Measurements from ENCODE around the gene HMG20A. TPM values are rescaled to one million over a fixed set of nuclear protein-coding genes. Genes with fewer than 3 reads are reported as not detected.

The HMG20A gene
- total RNA-seq, 1 experiment from 2014 or later, result 61.7 TPM

- no peak overlapping the region for H3K27ac Mint-ChIP-seq (ENCODE audit: unreplicated experiment)
- DNase-seq, result no peak
- no peaks in the 10 kb centered on the region for H3K4me1 Mint-ChIP-seq (ENCODE audit: low read depth, unreplicated experiment)
- intact Hi-C loops (cut with micrococcal nuclease; ENCODE audit: unreplicated experiment), result no loop called here
- no TSS peak for BruUV-seq (replicated peaks)
- H3K9me3 Mint-ChIP-seq (ENCODE audit: low read depth, unreplicated experiment), result no peaks in the 10 kb centered on the region
- peaks cover 10% of the 10 kb centered on the region for H3K27me3 Mint-ChIP-seq (ENCODE audit: unreplicated experiment)
- H3K4me3 Mint-ChIP-seq (ENCODE audit: low read depth, unreplicated experiment), result no peak overlapping the region
- no peaks in the 10 kb centered on the region for H3K36me3 Mint-ChIP-seq (ENCODE audit: insufficient read depth, unreplicated experiment)
- CTCF ChIA-PET, result interaction anchor here (1.8 kb wide), 1 partner anchor 17 kb away, joined by 6 read pairs; no protein-coding TSS in a partner anchor
- TF ChIP-seq, protein P1, sequence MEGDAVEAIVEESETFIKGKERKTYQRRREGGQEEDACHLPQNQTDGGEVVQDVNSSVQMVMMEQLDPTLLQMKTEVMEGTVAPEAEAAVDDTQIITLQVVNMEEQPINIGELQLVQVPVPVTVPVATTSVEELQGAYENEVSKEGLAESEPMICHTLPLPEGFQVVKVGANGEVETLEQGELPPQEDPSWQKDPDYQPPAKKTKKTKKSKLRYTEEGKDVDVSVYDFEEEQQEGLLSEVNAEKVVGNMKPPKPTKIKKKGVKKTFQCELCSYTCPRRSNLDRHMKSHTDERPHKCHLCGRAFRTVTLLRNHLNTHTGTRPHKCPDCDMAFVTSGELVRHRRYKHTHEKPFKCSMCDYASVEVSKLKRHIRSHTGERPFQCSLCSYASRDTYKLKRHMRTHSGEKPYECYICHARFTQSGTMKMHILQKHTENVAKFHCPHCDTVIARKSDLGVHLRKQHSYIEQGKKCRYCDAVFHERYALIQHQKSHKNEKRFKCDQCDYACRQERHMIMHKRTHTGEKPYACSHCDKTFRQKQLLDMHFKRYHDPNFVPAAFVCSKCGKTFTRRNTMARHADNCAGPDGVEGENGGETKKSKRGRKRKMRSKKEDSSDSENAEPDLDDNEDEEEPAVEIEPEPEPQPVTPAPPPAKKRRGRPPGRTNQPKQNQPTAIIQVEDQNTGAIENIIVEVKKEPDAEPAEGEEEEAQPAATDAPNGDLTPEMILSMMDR (IDR thresholded peaks at IDR 0.05; ENCODE audit: unreplicated experiment), result no peak
These were observed 105.4 kb downstream of the HMG20A start for GRCh38 chr15:77525907-77526594.

GRCh38 chr15:77526595-77527163 lies 106.0 kb downstream of the HMG20A start:
- Mint-ChIP-seq H3K27me3 (ENCODE audit: unreplicated experiment) (peaks cover 16% of the 10 kb centered on the region), H3K27ac (ENCODE audit: unreplicated experiment) (no peak overlapping the region), H3K4me3 (ENCODE audit: low read depth, unreplicated experiment) (no peak overlapping the region), H3K4me1 (ENCODE audit: low read depth, unreplicated experiment) (no peaks in the 10 kb centered on the region), H3K36me3 (ENCODE audit: insufficient read depth, unreplicated experiment) (no peaks in the 10 kb centered on the region), H3K9me3 (ENCODE audit: low read depth, unreplicated experiment) (no peaks in the 10 kb centered on the region)
- intact Hi-C loops (cut with micrococcal nuclease; ENCODE audit: unreplicated experiment), result no loop called here
- DNase-seq, result no peak
- TF ChIP-seq, protein P1 (IDR thresholded peaks at IDR 0.05; ENCODE audit: unreplicated experiment), result no peak
- CTCF ChIA-PET, result interaction anchor here (1.8 kb wide), 1 partner anchor 17 kb away, joined by 6 read pairs; no protein-coding TSS in a partner anchor
- BruUV-seq (replicated peaks), result no TSS peak

DNA sequence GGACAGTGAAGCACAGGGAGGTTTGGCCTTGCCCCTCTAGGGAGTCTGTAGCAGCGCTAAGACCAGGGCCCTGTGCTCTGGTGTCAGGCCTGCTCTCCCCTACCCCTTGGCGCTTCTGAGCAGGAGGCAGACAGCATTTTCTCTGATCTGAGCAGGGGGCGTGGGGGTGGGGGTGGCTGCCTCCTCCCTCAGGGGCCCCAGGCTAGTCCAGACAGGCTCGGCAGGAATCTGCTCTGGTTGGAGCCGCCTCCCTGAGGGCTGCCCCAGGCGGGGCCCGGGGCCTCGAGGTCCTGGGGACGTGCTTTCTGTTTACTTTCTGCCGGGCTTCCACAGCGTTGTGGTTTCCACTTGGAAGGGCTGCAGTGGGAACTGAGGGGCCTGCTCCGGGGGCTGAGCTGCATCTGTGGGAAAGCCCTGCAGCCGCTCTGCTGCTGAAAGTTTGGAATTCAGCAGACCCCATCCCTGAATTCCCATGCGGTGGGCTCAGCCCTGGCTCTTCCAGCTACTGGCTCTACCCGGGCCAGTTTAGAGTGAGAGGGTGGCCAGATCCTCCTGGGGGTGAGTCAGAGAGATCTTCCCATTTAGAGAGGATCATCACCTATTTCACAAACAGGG lies 106.6 kb downstream of the HMG20A start:
- no peak overlapping the region for H3K4me3 Mint-ChIP-seq (ENCODE audit: low read depth, unreplicated experiment)
- CTCF ChIA-PET, result interaction anchor here (1.8 kb wide), 1 partner anchor 16 kb away, joined by 6 read pairs; no protein-coding TSS in a partner anchor
- intact Hi-C loops (cut with micrococcal nuclease; ENCODE audit: unreplicated experiment), result no loop called here

DNA sequence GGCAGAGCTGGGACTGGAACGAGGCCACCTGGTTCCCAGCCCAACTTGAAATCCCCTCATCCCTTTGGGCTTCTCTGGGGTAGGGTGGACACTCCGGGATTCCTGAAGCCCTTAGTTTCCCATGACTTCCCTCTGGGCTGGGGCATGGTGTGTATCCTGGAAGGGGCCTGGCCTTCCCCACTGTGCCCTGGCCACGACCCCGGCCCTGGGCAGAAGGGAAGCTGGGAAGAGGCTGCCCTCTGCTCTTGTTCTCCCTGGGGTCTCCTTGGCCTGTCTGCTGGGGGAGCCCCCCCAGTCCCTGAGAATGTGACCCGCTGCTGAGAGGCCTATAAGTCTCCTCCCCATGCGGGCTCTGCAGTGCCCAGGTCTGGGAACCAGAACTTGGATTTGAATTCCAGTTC lies 107.1 kb downstream of the HMG20A start:
- CTCF ChIA-PET, result interaction anchor here (0.8 kb wide), 1 partner anchor 294 kb away, joined by 4 read pairs; no protein-coding TSS in a partner anchor
- Mint-ChIP-seq H3K27ac (ENCODE audit: unreplicated experiment) (no peak overlapping the region), H3K27me3 (ENCODE audit: unreplicated experiment) (peaks cover 28% of the 10 kb centered on the region), H3K9me3 (ENCODE audit: low read depth, unreplicated experiment) (no peaks in the 10 kb centered on the region), H3K4me3 (ENCODE audit: low read depth, unreplicated experiment) (no peak overlapping the region), H3K36me3 (ENCODE audit: insufficient read depth, unreplicated experiment) (no peaks in the 10 kb centered on the region), H3K4me1 (ENCODE audit: low read depth, unreplicated experiment) (no peaks in the 10 kb centered on the region)
- TF ChIP-seq, protein P1 (IDR thresholded peaks at IDR 0.05; ENCODE audit: unreplicated experiment), result no peak
- DNase-seq, result no peak
- no TSS peak for BruUV-seq (replicated peaks)
- intact Hi-C loops (cut with micrococcal nuclease; ENCODE audit: unreplicated experiment), result no loop called here

More for the DNA sequence above, 106.6 kb downstream of the HMG20A start:
- no peaks in the 10 kb centered on the region for H3K9me3 Mint-ChIP-seq (ENCODE audit: low read depth, unreplicated experiment)
- no peaks in the 10 kb centered on the region for H3K36me3 Mint-ChIP-seq (ENCODE audit: insufficient read depth, unreplicated experiment)
- TF ChIP-seq, protein P1 (IDR thresholded peaks at IDR 0.05; ENCODE audit: unreplicated experiment), result no peak
- no peak overlapping the region for H3K27ac Mint-ChIP-seq (ENCODE audit: unreplicated experiment)
- peak; percentile 59 for DNase-seq
- no peaks in the 10 kb centered on the region for H3K4me1 Mint-ChIP-seq (ENCODE audit: low read depth, unreplicated experiment)
- peaks cover 22% of the 10 kb centered on the region for H3K27me3 Mint-ChIP-seq (ENCODE audit: unreplicated experiment)
- no TSS peak for BruUV-seq (replicated peaks)
